Tracheal epithelial cell (primary cell): ENCODE data around the gene GVQW3. TPM values are rescaled to one million over a fixed set of nuclear protein-coding genes. Genes with fewer than 3 reads are reported as not detected.

Experiments
- total RNA-seq: library from RNA; depleted of rRNA; stranded (reverse); fragments of >200 nt; gene quantifications from 2 replicates; pipeline ENCODE4 v1.2.1, GENCODE V29; 2014

Gene GVQW3
- total RNA-seq, result 0.43 and 1.9 TPM in 2 replicates

GRCh38 chr11:76380977-76381719 is at the start of gene GVQW3, which contains the start of gene THAP12:
Gene GVQW3 (plus strand): TSS chr11:76381323. CDS start chr11:76381829, 506 bp downstream.
Gene THAP12 (minus strand): TSS chr11:76381132. CDS start chr11:76380836, 296 bp downstream.

GRCh38 chr11:76444384-76445120 is 63.4 kb downstream of the GVQW3 start, which contains the start of gene EMSY:
Gene EMSY (plus strand): TSS chr11:76445018. CDS start chr11:76446939, 1,921 bp downstream.

Other genes starting within 250 kb of the GVQW3 start
- under 0.01 TPM in 1 of 2 replicates, not detected in the other for gene WNT11, start 174.8 kb upstream of the GVQW3 start, total RNA-seq
- gene THAP12, start 191 bp upstream of the GVQW3 start, total RNA-seq, result 41.7 and 46.0 TPM in 2 replicates
- 4.1 and 6.4 TPM in 2 replicates for gene EMSY, start 63.7 kb downstream of the GVQW3 start, total RNA-seq